Measurements from ENCODE around the gene CABP1.

- TF ChIP-seq, protein P1, sequence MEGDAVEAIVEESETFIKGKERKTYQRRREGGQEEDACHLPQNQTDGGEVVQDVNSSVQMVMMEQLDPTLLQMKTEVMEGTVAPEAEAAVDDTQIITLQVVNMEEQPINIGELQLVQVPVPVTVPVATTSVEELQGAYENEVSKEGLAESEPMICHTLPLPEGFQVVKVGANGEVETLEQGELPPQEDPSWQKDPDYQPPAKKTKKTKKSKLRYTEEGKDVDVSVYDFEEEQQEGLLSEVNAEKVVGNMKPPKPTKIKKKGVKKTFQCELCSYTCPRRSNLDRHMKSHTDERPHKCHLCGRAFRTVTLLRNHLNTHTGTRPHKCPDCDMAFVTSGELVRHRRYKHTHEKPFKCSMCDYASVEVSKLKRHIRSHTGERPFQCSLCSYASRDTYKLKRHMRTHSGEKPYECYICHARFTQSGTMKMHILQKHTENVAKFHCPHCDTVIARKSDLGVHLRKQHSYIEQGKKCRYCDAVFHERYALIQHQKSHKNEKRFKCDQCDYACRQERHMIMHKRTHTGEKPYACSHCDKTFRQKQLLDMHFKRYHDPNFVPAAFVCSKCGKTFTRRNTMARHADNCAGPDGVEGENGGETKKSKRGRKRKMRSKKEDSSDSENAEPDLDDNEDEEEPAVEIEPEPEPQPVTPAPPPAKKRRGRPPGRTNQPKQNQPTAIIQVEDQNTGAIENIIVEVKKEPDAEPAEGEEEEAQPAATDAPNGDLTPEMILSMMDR (conservative IDR thresholded peaks at IDR 0.05; ENCODE audit: low read length): no peak
- no peak for TF ChIP-seq EZH2phosphoT487 (IDR thresholded peaks at IDR 0.05; ENCODE audit: borderline replicate concordance)
Observed at GRCh38 chr12:120592121-120593049, 48.0 kb upstream of the CABP1 start.
